Thyroid gland (tissue), 4 donors: Measurements from ENCODE around the gene BTRC. TPM values are rescaled to one million over a fixed set of nuclear protein-coding genes. Genes with fewer than 3 reads are reported as not detected.

ENCODE experiments used
- DNase-seq, 2 donors: peaks; one replicate each; pipeline ENCODE4 v3.0.0-alpha.2; 2019
- H3K27ac ChIP-seq, 3 donors: fragments of 200-600 bp; sonication (generic); 1 replicate in 2 of 3; 2 replicates in 1 of 3; pipeline ENCODE4 v1.5.1; 2016 to 2019; ENCODE audit warnings: mild to moderate bottlenecking in 1 of 3, moderate library complexity in 1 of 3
- H3K27me3 ChIP-seq: fragments of 200-600 bp; sonication (generic); one replicate; pipeline ENCODE4 v1.5.1; 2019
- H3K36me3 ChIP-seq, 2 donors: fragments of 200-600 bp; sonication (generic); one replicate each; pipeline ENCODE4 v1.5.1; 2016 to 2019
- H3K4me1 ChIP-seq, 2 donors: fragments of 200-600 bp; sonication (generic); one replicate each; pipeline ENCODE4 v1.5.1; 2017 to 2019
- H3K4me3 ChIP-seq, 3 donors: fragments of 200-600 bp; sonication (generic); replicated peaks in 1 of 3; 1 replicate in 2 of 3; 2 replicates in 1 of 3; pipeline ENCODE4 v1.5.1; 2016; ENCODE audit warnings: mild to moderate bottlenecking in 1 of 3
- H3K9me3 ChIP-seq: fragments of 200-600 bp; sonication (generic); one replicate; pipeline ENCODE4 v1.5.1; 2017
- CTCF ChIP-seq, 6 experiments: fragments of 200-600 bp in 3 of 6; fragments of 450-650 bp in 3 of 6; sonication (generic) in 3 of 6; IDR thresholded peaks; one replicate each; pipeline ENCODE4 v1.5.1; 2016 to 2019; ENCODE audit warnings: antibody characterized with exemption in 6 of 6, mild to moderate bottlenecking in 2 of 6, inconsistent platforms in 1 of 6, moderate library complexity in 1 of 6
- POLR2A ChIP-seq, 2 donors: fragments of 450-650 bp; IDR thresholded peaks; one replicate each; pipeline ENCODE4 v1.6.1; 2017; ENCODE audit warnings: antibody characterized with exemption in 2 of 2, mild to moderate bottlenecking in 2 of 2, moderate library complexity in 1 of 2
- WGBS, 2 donors: methylation state at CpG; one replicate each; pipeline ENCODE4 v1.1.5; 2017; 5-methylcytosine and 5-hydroxymethylcytosine counted together
- intact Hi-C: fragments of 100-400 bp; cut with DNase I; formaldehyde crosslinking; loops from one replicate; pipeline ENCODE4 v1.15.1; 2023
- total RNA-seq, 4 donors: library from RNA; depleted of rRNA; stranded (reverse); fragments of >200 nt; gene quantifications; one replicate each; pipeline ENCODE4 v1.2.3, GENCODE V29; 2016

The BTRC gene
- total RNA-seq = 10 to 100 TPM; 14.5 to 70.4 (median 22.7) TPM

DNA sequence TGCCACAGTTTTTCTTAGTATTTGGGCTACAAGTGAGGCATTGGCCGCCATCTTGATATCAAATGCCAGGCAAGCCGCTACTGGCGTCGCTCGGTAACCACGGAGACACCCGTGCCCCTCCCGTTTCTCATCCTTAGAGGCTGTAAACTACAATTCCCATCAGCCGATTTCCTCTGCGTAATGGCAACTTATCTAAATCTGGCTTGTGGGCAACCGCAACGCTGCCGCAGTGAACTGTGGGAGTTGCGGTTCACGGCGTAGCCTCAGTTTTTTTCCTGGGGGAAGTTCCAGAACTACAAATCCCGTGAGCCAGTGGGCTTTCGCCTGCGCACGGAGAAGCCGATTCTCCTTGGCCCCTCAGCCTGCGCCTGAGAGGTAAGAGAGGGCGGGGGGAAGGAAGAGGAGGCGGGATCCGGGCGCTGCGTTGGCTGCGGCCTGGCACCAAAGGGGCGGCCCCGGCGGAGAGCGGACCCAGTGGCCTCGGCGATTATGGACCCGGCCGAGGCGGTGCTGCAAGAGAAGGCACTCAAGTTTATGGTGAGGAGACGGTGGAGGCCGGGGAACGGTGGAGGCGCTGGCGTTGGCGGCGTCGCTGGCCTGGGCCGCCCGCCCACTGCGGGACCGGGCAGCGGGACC is at the start of gene BTRC:
Gene BTRC (plus strand): TSS at position 474 of the 636 bp plus-strand sequence. CDS start 16 bp downstream, at position 490.
- no peaks in the 10 kb centered on the region for H3K27me3 ChIP-seq
- WGBS, 2 donors = 0% methylated on average over 10 to 46 of the region's 50 CpGs
- H3K4me1 ChIP-seq = peaks cover 3 to 9% of the 10 kb centered on the region in 2 donors
- intact Hi-C loops = no loop called here
- DNase-seq = peak; percentile 98
- peak within 1 kb of the TSS; percentile 53 to 81 (median 76) for H3K4me3 ChIP-seq
- H3K36me3 ChIP-seq = no peaks in the 10 kb centered on the region
- TF ChIP-seq POLR2A (IDR thresholded peaks at IDR 0.05) = peak in 1 of 2 donors; percentile 84
- TF ChIP-seq CTCF (IDR thresholded peaks at IDR 0.05) = no peak
- H3K9me3 ChIP-seq = no peaks in the 10 kb centered on the region
- H3K27ac ChIP-seq = peak within 1 kb of the TSS; percentile 47 to 85 (median 72)

GRCh38 chr10:101304316-101304715 is 49.6 kb upstream of the BTRC start:
- H3K4me3 ChIP-seq = no peak overlapping the region
- H3K27me3 ChIP-seq = no peaks in the 10 kb centered on the region
- H3K9me3 ChIP-seq = no peaks in the 10 kb centered on the region
- TF ChIP-seq POLR2A (IDR thresholded peaks at IDR 0.05) (no peak), CTCF (IDR thresholded peaks at IDR 0.05) (no peak)
- H3K36me3 ChIP-seq = no peaks in the 10 kb centered on the region
- intact Hi-C loops = no loop called here
- no peaks in the 10 kb centered on the region for H3K4me1 ChIP-seq
- no peak for DNase-seq
- 89 to 94% methylated on average over 9 of the region's 9 CpGs for WGBS, 2 donors
- H3K27ac ChIP-seq = no peak overlapping the region

- Histone ChIP-seq H3K36me3 (no peaks in the 10 kb centered on the region), H3K9me3 (no peaks in the 10 kb centered on the region), H3K27me3 (no peaks in the 10 kb centered on the region), H3K4me3 (no peak overlapping the region), H3K27ac (no peak overlapping the region), H3K4me1 (peaks cover 0 to 2% of the 10 kb centered on the region in 2 donors)
- 65 to 71% methylated on average over 17 of the region's 17 CpGs for WGBS, 2 donors
- intact Hi-C loops = no loop called here
- no peak for TF ChIP-seq CTCF (IDR thresholded peaks at IDR 0.05)
- no peak for TF ChIP-seq POLR2A (IDR thresholded peaks at IDR 0.05)
- DNase-seq = no peak
Observed at GRCh38 chr10:101305320-101306241, 48.4 kb upstream of the BTRC start.

GRCh38 chr10:101308051-101308450 is 45.9 kb upstream of the BTRC start:
- no peaks in the 10 kb centered on the region for H3K36me3 ChIP-seq
- TF ChIP-seq POLR2A (IDR thresholded peaks at IDR 0.05) (no peak), CTCF (IDR thresholded peaks at IDR 0.05) (no peak)
- WGBS, 2 donors = 46 to 92% methylated on average over 2 of the region's 2 CpGs
- H3K27me3 ChIP-seq = no peaks in the 10 kb centered on the region
- no peaks in the 10 kb centered on the region for H3K9me3 ChIP-seq
- intact Hi-C loops = no loop called here
- no peak overlapping the region for H3K4me3 ChIP-seq
- DNase-seq = no peak
- H3K27ac ChIP-seq = no peak overlapping the region
- peaks cover 11 to 20% of the 10 kb centered on the region in 2 donors for H3K4me1 ChIP-seq
